K562 (cell line): Measurements from ENCODE around the gene DNM1. TPM values are rescaled to one million over a fixed set of nuclear protein-coding genes. Genes with fewer than 3 reads are reported as not detected.

Experiments
- ATF1 ChIP-seq, 2 experiments: fragments of 450-650 bp in 1 of 2; IDR thresholded peaks; 2 replicates each; pipeline ENCODE4 v1.6.1; 2016; ENCODE audit warnings: missing compliant biosample characterization in 1 of 2, missing genetic modification characterization in 1 of 2
- CBFA2T2 ChIP-seq: fragments of 450-650 bp; conservative IDR thresholded peaks from 2 replicates; pipeline ENCODE4 v1.6.1; 2017; ENCODE audit warnings: mild to moderate bottlenecking
- NR2C2 ChIP-seq, 2 experiments: fragments of 200-800 bp in 1 of 2; sonication (Bioruptor generic) in 1 of 2; sonication (generic) in 1 of 2; formaldehyde crosslinking in 1 of 2; IDR thresholded peaks; 2 replicates each; pipeline versions ENCODE4 v1.6.1 to v1.8.0; 2016 to 2022; ENCODE audit warnings: mild to moderate bottlenecking in 1 of 2, missing compliant biosample characterization in 1 of 2, missing genetic modification characterization in 1 of 2, missing genetic modification reagents in 1 of 2
- PATZ1 ChIP-seq: fragments of 250-450 bp; sonication (Bioruptor Pico); IDR thresholded peaks from 2 replicates; pipeline ENCODE4 v1.5.0; 2020; ENCODE audit warnings: mild to moderate bottlenecking, borderline replicate concordance
- POLR2AphosphoS2 ChIP-seq: IDR thresholded peaks from 2 replicates; pipeline ENCODE4 v1.6.1; 2012; ENCODE audit warnings: low read length, improper control_type of control experiment
- RFX1 ChIP-seq: fragments of 450-650 bp; IDR thresholded peaks from 2 replicates; pipeline ENCODE4 v1.6.1; 2016; ENCODE audit warnings: mild to moderate bottlenecking, moderate library complexity
- RUNX1 ChIP-seq: sonication (generic); IDR thresholded peaks from 2 replicates; pipeline ENCODE4 v1.6.1; 2016; ENCODE audit warnings: antibody characterized with exemption, low read depth
- ZBTB33 ChIP-seq: sonication (generic); formaldehyde crosslinking; IDR thresholded peaks from 2 replicates; pipeline ENCODE4 v1.8.1; 2023; ENCODE audit warnings: mild to moderate bottlenecking, missing genetic modification reagents
- ZC3H11A ChIP-seq: IDR thresholded peaks from 2 replicates; pipeline ENCODE4 v1.6.1; 2012; ENCODE audit warnings: low read depth, low read length, improper control_type of control experiment
- ZEB2 ChIP-seq: fragments of 450-650 bp; IDR thresholded peaks from 2 replicates; pipeline ENCODE4 v1.6.1; 2016
- ZNF140 ChIP-seq: fragments of 250-450 bp; sonication (Bioruptor Pico); IDR thresholded peaks from 2 replicates; pipeline ENCODE4 v1.8.0; 2021; ENCODE audit warnings: moderate library complexity, mild to moderate bottlenecking, inconsistent platforms
- ZNF143 ChIP-seq: sonication (generic); formaldehyde crosslinking; IDR thresholded peaks from 2 replicates; pipeline ENCODE4 v1.9.0; 2022; ENCODE audit warnings: mild to moderate bottlenecking, missing genetic modification reagents
- ZNF239 ChIP-seq: fragments of 250-450 bp; sonication (Bioruptor Pico); IDR thresholded peaks from 2 replicates; pipeline ENCODE4 v1.4.0; 2020; ENCODE audit warnings: mild to moderate bottlenecking
- ZNF407 ChIP-seq: fragments of 450-650 bp; IDR thresholded peaks from 2 replicates; pipeline ENCODE4 v1.6.1; 2016; ENCODE audit warnings: low read depth
- ZNF408 ChIP-seq: fragments of 250-450 bp; sonication (Bioruptor Pico); IDR thresholded peaks from 2 replicates; pipeline ENCODE4 v1.4.0; 2020; ENCODE audit warnings: low read depth, mild to moderate bottlenecking, moderate library complexity
- ZNF695 ChIP-seq: fragments of 450-650 bp; formaldehyde crosslinking; IDR thresholded peaks from 2 replicates; pipeline ENCODE4 v1.4.0; 2020; ENCODE audit warnings: mild to moderate bottlenecking, moderate library complexity
- polyA plus RNA-seq, 8 experiments: library from polyadenylated mRNA; depleted of rRNA in 4 of 8; stranded (reverse) in 5 of 8; unstranded in 3 of 8; fragments of >200 nt; fragmentation: Nextera tagmentation in 2 of 8; fragmentation: Illumina TruSeq in 1 of 8; extraction: Ambion mirVana in 2 of 8; extraction: Trizol in 1 of 8; gene quantifications; 2 replicates each; pipeline versions ENCODE4 v1.2.1 to v1.2.3, GENCODE V29; 2011 to 2014; ENCODE audit warnings: inconsistent platforms in 1 of 8, missing spikeins in 1 of 8
- total RNA-seq, 7 experiments: library from RNA; depleted of rRNA in 6 of 7; stranded (reverse); fragments of >200 nt in 6 of 7; fragmentation: Illumina TruSeq in 2 of 7; extraction: Trizol in 2 of 7; gene quantifications; 2 replicates each; pipeline versions ENCODE4 v1.2.1 to v1.2.3, GENCODE V29; 2011 to 2021; ENCODE audit warnings: low replicate concordance in 1 of 7

The DNM1 gene
- total and polyA plus RNA-seq, 9 of the 15 experiments (the other 6 are each of a cell fraction or from before 2014, with no cell fraction given): 0.39 to 23.1 (median 9.1) TPM

- no peak for TF ChIP-seq RFX1
- TF ChIP-seq RUNX1: no peak
- no peak for TF ChIP-seq CBFA2T2
- TF ChIP-seq ATF1 (CRISPR knock-in tag; IDR thresholded peaks at IDR 0.05): no peak
- peak; percentile 96 for TF ChIP-seq ATF1 (tag; IDR thresholded peaks at IDR 0.05)
- no peak for TF ChIP-seq ZNF140 (CRISPR knock-in tag)
- TF ChIP-seq PATZ1 (CRISPR knock-in tag): no peak
- TF ChIP-seq ZNF407: no peak; the same call in 1 of the 2 replicates
- no peak for TF ChIP-seq ZEB2
- no peak for TF ChIP-seq ZBTB33 (CRISPR knock-in tag)
- TF ChIP-seq NR2C2 (CRISPR knock-in tag; IDR thresholded peaks at IDR 0.05): no peak
- no peak for TF ChIP-seq NR2C2 (tag; IDR thresholded peaks at IDR 0.05)
- TF ChIP-seq ZNF695 (CRISPR knock-in tag): no peak
- TF ChIP-seq POLR2AphosphoS2: peak; percentile 92; the same call in 1 of the 2 replicates
- no peak for TF ChIP-seq ZNF239 (CRISPR knock-in tag)
- no peak for TF ChIP-seq ZNF143
- no peak; the same call in none of the 2 replicates for TF ChIP-seq ZC3H11A
- peak; percentile 72; the same call in 1 of the 2 replicates for TF ChIP-seq ZNF408 (CRISPR knock-in tag)
Measured at GRCh38 chr9:128159784-128160602, 43.2 kb upstream of the DNM1 start, which contains the start of gene BBLN (continued).
